Measurements from ENCODE around the gene SLC16A3.

GRCh38 chr17:82222816-82223215, 6.0 kb upstream of the SLC16A3 start:
- TF ChIP-seq POLR2AphosphoS5 (IDR thresholded peaks at IDR 0.05) (no peak), POLR2A (IDR thresholded peaks at IDR 0.05) (no peak), EP300 (IDR thresholded peaks at IDR 0.05) (no peak)
- TF ChIP-seq, protein P1, sequence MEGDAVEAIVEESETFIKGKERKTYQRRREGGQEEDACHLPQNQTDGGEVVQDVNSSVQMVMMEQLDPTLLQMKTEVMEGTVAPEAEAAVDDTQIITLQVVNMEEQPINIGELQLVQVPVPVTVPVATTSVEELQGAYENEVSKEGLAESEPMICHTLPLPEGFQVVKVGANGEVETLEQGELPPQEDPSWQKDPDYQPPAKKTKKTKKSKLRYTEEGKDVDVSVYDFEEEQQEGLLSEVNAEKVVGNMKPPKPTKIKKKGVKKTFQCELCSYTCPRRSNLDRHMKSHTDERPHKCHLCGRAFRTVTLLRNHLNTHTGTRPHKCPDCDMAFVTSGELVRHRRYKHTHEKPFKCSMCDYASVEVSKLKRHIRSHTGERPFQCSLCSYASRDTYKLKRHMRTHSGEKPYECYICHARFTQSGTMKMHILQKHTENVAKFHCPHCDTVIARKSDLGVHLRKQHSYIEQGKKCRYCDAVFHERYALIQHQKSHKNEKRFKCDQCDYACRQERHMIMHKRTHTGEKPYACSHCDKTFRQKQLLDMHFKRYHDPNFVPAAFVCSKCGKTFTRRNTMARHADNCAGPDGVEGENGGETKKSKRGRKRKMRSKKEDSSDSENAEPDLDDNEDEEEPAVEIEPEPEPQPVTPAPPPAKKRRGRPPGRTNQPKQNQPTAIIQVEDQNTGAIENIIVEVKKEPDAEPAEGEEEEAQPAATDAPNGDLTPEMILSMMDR (IDR thresholded peaks at IDR 0.05): no peak

Data from gastroesophageal sphincter (tissue), 3 donors.